Lung (tissue), 12 donors: ENCODE results near the gene HEXA. TPM values are rescaled to one million over a fixed set of nuclear protein-coding genes. Genes with fewer than 3 reads are reported as not detected.

Source experiments
- ATAC-seq: fragments of 200-7000 bp; cut with Tn5 transposase; one replicate; pipeline ENCODE4 v1.9.1; 2020; ENCODE audit warnings: moderate number of reproducible peaks; ENCODE audit not compliant: insufficient read depth, low FRiP score
- DNase-seq, 3 donors: peaks; one replicate each; pipeline ENCODE4 v3.0.0-alpha.2; 2013 to 2017
- H3K27ac ChIP-seq, 2 donors: one replicate each; pipeline ENCODE4 v1.5.1; 2013; ENCODE audit warnings: mild to moderate bottlenecking in 2 of 2, moderate library complexity in 2 of 2, control low read depth in 1 of 2, inconsistent platforms in 1 of 2, low read depth in 1 of 2, low read length in 1 of 2
- H3K27me3 ChIP-seq, 3 donors: one replicate each; pipeline ENCODE4 v1.5.1; 2013; ENCODE audit warnings: low read length in 2 of 3; ENCODE audit not compliant: control insufficient read depth in 3 of 3, insufficient read depth in 3 of 3
- H3K36me3 ChIP-seq, 4 donors: one replicate each; pipeline ENCODE4 v1.5.1; 2013; ENCODE audit warnings: low read length in 4 of 4, mild to moderate bottlenecking in 1 of 4, moderate library complexity in 1 of 4; ENCODE audit not compliant: control insufficient read depth in 4 of 4, insufficient read depth in 4 of 4
- H3K4me1 ChIP-seq, 5 donors: one replicate each; pipeline ENCODE4 v1.5.1; 2013; ENCODE audit warnings: low read length in 5 of 5, mild to moderate bottlenecking in 2 of 5, moderate library complexity in 1 of 5; ENCODE audit not compliant: control insufficient read depth in 5 of 5, insufficient read depth in 5 of 5
- H3K4me3 ChIP-seq: one replicate; pipeline ENCODE4 v1.5.1; 2013; ENCODE audit warnings: mild to moderate bottlenecking, control low read depth, moderate library complexity
- H3K9ac ChIP-seq, 2 donors: one replicate each; pipeline ENCODE4 v1.5.1; 2013; ENCODE audit warnings: low read length in 2 of 2, control low read depth in 1 of 2; ENCODE audit not compliant: insufficient read depth in 1 of 2
- H3K9me3 ChIP-seq, 4 donors: one replicate each; pipeline ENCODE4 v1.5.1; 2013; ENCODE audit warnings: low read length in 3 of 4, mild to moderate bottlenecking in 1 of 4, moderate library complexity in 1 of 4; ENCODE audit not compliant: control insufficient read depth in 4 of 4, insufficient read depth in 3 of 4
- CTCF ChIP-seq: IDR thresholded peaks from 2 replicates; pipeline ENCODE4 v1.5.1; 2012; ENCODE audit warnings: mild to moderate bottlenecking; ENCODE audit errors: control extremely low read depth, extremely low read depth
- WGBS, 2 donors: extraction: QIAGEN DNeasy Blood & Tissue Kit; methylation state at CpG; one replicate each; pipeline ENCODE4 v1.1.7; 2013; 5-methylcytosine and 5-hydroxymethylcytosine counted together
- polyA plus RNA-seq, 2 donors: library from polyadenylated mRNA; stranded (reverse); fragments of 200-250 nt; gene quantifications; one replicate each; pipeline ENCODE4 v1.2.1, GENCODE V29; 2013
- total RNA-seq, 2 donors: library from RNA; depleted of rRNA in 1 of 2; stranded (reverse); fragments of >200 nt in 1 of 2; gene quantifications; one replicate each; pipeline ENCODE4 v1.2.1, GENCODE V29; 2014 to 2021
- donor health status: control.
- donor health status: control.
- donor health status: Bipolar disorder and iron deficiency.
- donor health status: healthy.
- donor health status: DM: yes; HTN: yes; CAD: no.

HEXA gene
- total and polyA plus RNA-seq, 4 donors, result 108 to 156 (median 133) TPM

- Histone ChIP-seq H3K9ac (no peak overlapping the region), H3K27ac (no peak overlapping the region), H3K4me1 (no peaks in the 10 kb centered on the region), H3K9me3 (no peaks in the 10 kb centered on the region), H3K36me3 (no peaks in the 10 kb centered on the region), H3K27me3 (peaks cover 0 to 4% (median 0%) of the 10 kb centered on the region in 3 donors), H3K4me3 (no peak overlapping the region)
- ATAC-seq, result no peak
- 92 to 94% methylated on average over 5 of the region's 5 CpGs for WGBS, 2 donors
- no peak for DNase-seq
- no peak for TF ChIP-seq CTCF
Measured at GRCh38 chr15:72411111-72411510, 35.3 kb upstream of the HEXA start.

- no peak overlapping the region for H3K4me3 ChIP-seq
- H3K27ac ChIP-seq, result no peak overlapping the region
- TF ChIP-seq CTCF, result no peak
- 86 to 88% methylated on average over 3 of the region's 3 CpGs for WGBS, 2 donors
- ATAC-seq (no peak), DNase-seq (no peak)
- H3K36me3 ChIP-seq, result no peaks in the 10 kb centered on the region
- H3K4me1 ChIP-seq, result no peaks in the 10 kb centered on the region
- no peaks in the 10 kb centered on the region for H3K9me3 ChIP-seq
- no peak overlapping the region for H3K9ac ChIP-seq
- H3K27me3 ChIP-seq, result peaks cover 0 to 5% (median 4%) of the 10 kb centered on the region in 3 donors
Measured at GRCh38 chr15:72406936-72407335, 31.1 kb upstream of the HEXA start.

- peaks cover 0 to 5% (median 4%) of the 10 kb centered on the region in 3 donors for H3K27me3 ChIP-seq
- H3K4me3 ChIP-seq, result no peak overlapping the region
- no peaks in the 10 kb centered on the region for H3K36me3 ChIP-seq
- no peaks in the 10 kb centered on the region for H3K9me3 ChIP-seq
- ATAC-seq (no peak), DNase-seq (peak in 1 of 3 donors; percentile 3)
- TF ChIP-seq CTCF, result no peak
- H3K4me1 ChIP-seq, result no peaks in the 10 kb centered on the region
- H3K27ac ChIP-seq, result no peak overlapping the region
- no peak overlapping the region for H3K9ac ChIP-seq
Measured at GRCh38 chr15:72404841-72405240, 29.0 kb upstream of the HEXA start.

- no peak overlapping the region for H3K4me3 ChIP-seq
- no peaks in the 10 kb centered on the region for H3K4me1 ChIP-seq
- no peak overlapping the region for H3K27ac ChIP-seq
- no peaks in the 10 kb centered on the region for H3K36me3 ChIP-seq
- peaks cover 0 to 5% (median 4%) of the 10 kb centered on the region in 3 donors for H3K27me3 ChIP-seq
- H3K9me3 ChIP-seq, result no peaks in the 10 kb centered on the region
- ATAC-seq, result no peak
- no peak overlapping the region for H3K9ac ChIP-seq
- DNase-seq, result peak in 2 of 3 donors; percentile 1 to 16
- WGBS, 2 donors, result 23 to 34% methylated on average over 3 of the region's 3 CpGs
- TF ChIP-seq CTCF, result no peak
Measured at GRCh38 chr15:72404356-72404755, 28.5 kb upstream of the HEXA start.
